Erythroblast (primary cell): Measurements from ENCODE around the gene CSNK2A1.

Experiments used
- DNase-seq, 2 experiments: peaks; one replicate each; lab custom pipeline; 2025; lab: John Stamatoyannopoulos, UW
- GATA1 ChIP-seq: IDR thresholded peaks from 2 replicates; pipeline ENCODE4 v1.6.1; 2011; ENCODE audit warnings: low read depth, mild to moderate bottlenecking, control low read depth, low read length, moderate library complexity
- POLR2A ChIP-seq: IDR thresholded peaks from 2 replicates; pipeline ENCODE4 v1.6.1; 2011; ENCODE audit warnings: mild to moderate bottlenecking, low read length

Gene CSNK2A1

DNA sequence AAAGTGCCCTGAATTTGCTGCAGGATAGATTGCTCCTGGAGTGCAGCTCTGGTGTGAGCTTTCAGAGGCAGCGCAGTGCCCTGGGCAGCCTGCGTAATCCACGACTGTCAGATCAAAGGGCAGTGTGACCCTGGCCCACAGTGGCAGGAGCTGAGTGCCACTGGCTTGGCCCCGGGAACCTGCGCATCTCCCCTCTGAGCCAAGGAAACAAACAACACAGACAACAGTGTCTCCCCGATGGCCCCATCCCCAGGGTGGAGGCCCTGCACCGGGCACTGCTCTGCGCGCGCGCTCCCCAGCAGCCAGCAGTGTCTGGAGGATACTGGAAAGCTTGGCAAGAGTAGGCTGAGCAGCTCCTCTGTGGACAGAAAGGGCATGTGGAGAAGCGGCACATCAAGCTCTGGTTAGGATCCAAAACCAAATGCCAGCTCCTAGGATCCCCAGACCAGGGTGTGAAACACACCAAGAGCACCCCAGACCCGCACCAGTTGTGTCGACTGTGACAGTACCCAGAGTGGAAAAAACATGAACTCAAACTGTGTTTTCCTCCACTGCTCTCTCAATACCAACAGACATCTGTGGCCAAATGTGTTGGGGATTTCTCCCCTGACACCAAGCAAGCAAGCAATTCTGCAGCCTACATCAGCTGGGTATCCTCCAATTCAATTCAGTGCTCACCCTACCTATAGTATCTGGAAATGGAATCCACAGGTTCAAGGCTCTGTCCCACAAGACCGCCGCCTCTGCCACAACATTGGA lies 108.8 kb downstream of the CSNK2A1 start:
- TF ChIP-seq POLR2A (no peak), GATA1 (no peak)

DNA sequence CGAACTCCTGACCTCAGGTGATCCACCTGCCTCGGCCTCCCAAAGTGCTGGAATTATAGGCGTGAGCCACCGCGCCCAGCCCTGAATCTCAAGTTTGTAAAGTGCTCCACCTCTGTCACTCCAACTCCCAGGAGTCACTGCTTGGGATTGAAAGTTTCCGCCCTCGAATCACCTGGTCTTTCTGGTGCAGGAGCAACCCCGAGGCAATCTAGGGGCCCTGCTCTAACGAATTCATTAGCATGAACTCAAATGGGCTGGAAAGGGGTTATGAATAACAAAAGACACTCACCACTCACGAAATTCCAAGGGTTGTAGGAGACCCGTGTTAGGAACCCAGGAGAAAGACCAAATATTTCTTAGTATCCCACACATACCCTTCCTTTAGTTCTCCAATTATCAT lies 109.4 kb downstream of the CSNK2A1 start:
- DNase-seq: no peak
- TF ChIP-seq GATA1 (no peak), POLR2A (no peak)

More for the DNA sequence above, 108.8 kb downstream of the CSNK2A1 start:
- no peak for DNase-seq

GRCh38 chr20:433300-433975 lies 110.2 kb downstream of the CSNK2A1 start:
- no peak for DNase-seq
- TF ChIP-seq POLR2A: no peak
- no peak for TF ChIP-seq GATA1

GRCh38 chr20:432677-433299 lies 110.8 kb downstream of the CSNK2A1 start:
- no peak for DNase-seq
- TF ChIP-seq GATA1 (no peak), POLR2A (no peak)

DNA sequence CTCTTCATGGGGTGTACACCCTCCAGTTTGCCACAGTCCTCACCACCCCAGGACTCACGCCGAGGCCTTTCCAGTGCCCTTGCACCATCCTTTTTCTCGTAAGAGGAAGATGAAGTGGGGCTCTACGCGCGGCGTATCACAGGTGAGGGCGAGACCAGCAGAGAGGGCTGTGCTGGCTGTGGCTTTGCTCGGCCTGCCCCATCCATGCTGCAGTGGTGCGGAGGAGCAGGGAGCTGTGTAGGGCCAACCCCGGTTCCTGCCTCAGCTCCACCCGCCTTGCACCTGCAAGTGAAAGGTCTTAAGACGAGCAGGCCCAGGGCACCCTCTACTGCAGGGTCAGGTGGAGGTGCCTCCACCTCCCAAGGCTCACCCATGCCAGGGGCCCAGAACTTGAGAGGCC lies 111.4 kb downstream of the CSNK2A1 start:
- no peak for DNase-seq
- TF ChIP-seq POLR2A: no peak
- TF ChIP-seq GATA1: no peak

- no peak for TF ChIP-seq GATA1
- TF ChIP-seq POLR2A: no peak
- peak; percentile 81 for DNase-seq
Observed at GRCh38 chr20:431012-431904, 112.3 kb downstream of the CSNK2A1 start.

GRCh38 chr20:430091-430999 lies 113.2 kb downstream of the CSNK2A1 start:
- TF ChIP-seq POLR2A: no peak
- no peak for TF ChIP-seq GATA1
- DNase-seq: no peak

- TF ChIP-seq GATA1 (no peak), POLR2A (no peak)
- DNase-seq: no peak
Observed at GRCh38 chr20:428658-429200, 114.9 kb downstream of the CSNK2A1 start.

- no peak for DNase-seq
Observed at GRCh38 chr20:427849-428657, 115.5 kb downstream of the CSNK2A1 start.

GRCh38 chr20:427401-427800 lies 116.2 kb downstream of the CSNK2A1 start:
- DNase-seq: no peak

More at GRCh38 chr20:427849-428657, 115.5 kb downstream of the CSNK2A1 start:
- TF ChIP-seq GATA1: no peak
- no peak for TF ChIP-seq POLR2A

DNA sequence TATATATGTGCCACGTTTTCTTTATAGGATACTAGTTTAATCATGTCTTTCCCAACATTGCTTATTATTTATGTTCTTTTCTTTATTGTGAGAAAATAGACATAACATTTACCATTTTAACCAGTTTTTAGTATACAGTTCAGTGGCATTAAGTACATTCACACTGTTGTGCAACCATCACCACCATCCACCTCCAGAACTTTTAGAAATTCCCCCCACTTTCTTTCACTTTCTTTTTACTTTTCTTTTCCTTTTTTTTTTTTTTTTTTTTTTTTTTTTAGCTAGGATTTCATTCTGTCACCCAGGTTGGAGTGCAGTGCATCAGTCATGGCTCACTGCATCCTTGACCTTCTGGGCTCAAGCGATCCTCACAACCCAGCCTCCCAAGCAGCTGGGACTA lies 117.0 kb downstream of the CSNK2A1 start:
- DNase-seq: no peak
- TF ChIP-seq GATA1 (no peak), POLR2A (no peak)

More at GRCh38 chr20:427401-427800, 116.2 kb downstream of the CSNK2A1 start:
- TF ChIP-seq GATA1: no peak
- TF ChIP-seq POLR2A: no peak
